GM18867 (cell line): ENCODE measurements around the gene CCL17.
A peak's percentile ranks its signal among the peaks of the same experiment; 100 is the strongest.
"Not testable (repeated sequence)": the region's sequence is repeated elsewhere in the genome, so short reads cannot be mapped to it uniquely, and the experiment has no call there.

ENCODE experiments used
- ATAC-seq: cut with Tn5 transposase; IDR thresholded peaks from one replicate; pipeline ENCODE4 v1.9.1; 2021; ENCODE audit warnings: mild to moderate bottlenecking, moderate library complexity; ENCODE audit not compliant: unreplicated experiment

CCL17 gene

DNA sequence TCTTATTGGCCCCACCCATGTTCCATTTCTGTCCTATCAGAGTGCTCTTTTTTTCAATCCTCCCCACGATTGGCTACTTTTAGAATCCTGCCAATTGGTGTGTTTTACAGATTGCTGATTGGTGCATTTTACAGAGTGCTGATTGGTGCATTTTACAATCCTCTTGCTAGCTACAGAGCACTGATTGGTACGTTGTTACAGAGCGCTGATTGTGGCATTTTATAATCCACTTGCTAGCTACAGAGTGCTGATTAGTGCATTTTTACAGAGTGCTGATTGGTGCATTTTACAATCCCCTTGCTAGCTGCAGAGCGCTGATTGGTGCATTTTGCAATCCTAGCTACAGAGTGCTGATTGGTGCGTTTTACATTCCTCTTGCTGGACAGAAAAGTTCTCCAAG is 9.5 kb upstream of the CCL17 start:
- ATAC-seq = no peak

- no peak for ATAC-seq
Observed at GRCh38 chr16:57396786-57397185, 7.8 kb upstream of the CCL17 start.

GRCh38 chr16:57397493-57397892 is 7.1 kb upstream of the CCL17 start:
- not testable (repeated sequence) for ATAC-seq

- ATAC-seq = no peak
Observed at GRCh38 chr16:57401943-57402640, 2.5 kb upstream of the CCL17 start.

GRCh38 chr16:57405097-57405496 is 530 bp downstream of the CCL17 start:
- no peak for ATAC-seq

- no peak for ATAC-seq
Observed at GRCh38 chr16:57406881-57407280, 2.3 kb downstream of the CCL17 start.

- no peak for ATAC-seq
Observed at GRCh38 chr16:57407521-57408353, 3.2 kb downstream of the CCL17 start.

GRCh38 chr16:57409065-57409464 is 4.5 kb downstream of the CCL17 start:
- ATAC-seq = no peak

DNA sequence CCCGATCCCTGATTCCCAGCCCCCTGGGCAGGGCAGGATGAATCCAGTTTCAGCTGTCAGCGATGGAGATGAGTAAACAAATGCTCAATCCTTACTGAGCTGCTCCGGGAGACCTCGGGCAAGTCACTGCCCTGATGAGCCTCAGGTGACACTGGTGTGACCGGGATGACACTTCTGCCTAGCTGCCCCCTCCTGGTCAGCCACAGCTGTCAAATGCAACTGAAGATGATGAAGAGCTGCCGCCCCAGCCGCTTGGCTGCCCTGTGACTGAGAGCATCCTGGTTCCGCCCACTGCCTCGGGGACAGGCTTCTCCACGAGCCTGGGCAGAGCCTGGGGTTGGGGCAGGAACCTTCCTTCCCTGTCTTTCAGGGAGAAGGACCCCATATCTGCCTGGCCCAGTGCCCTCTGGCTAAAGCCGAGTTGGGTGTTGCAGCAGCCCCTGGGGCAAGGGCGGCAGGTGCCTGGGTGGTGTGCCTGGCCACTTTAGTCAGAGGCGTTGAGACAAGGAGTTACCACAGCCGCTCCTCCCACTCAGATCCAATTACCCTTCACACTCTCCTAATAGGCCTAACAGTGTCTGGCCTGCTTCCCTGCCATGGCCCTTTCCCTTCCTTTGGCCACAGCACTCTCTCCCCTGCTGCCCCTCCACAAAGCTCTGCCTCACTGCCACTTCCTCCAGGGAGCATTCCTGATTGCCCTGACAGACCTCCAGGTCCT is 5.5 kb downstream of the CCL17 start:
- no peak for ATAC-seq

DNA sequence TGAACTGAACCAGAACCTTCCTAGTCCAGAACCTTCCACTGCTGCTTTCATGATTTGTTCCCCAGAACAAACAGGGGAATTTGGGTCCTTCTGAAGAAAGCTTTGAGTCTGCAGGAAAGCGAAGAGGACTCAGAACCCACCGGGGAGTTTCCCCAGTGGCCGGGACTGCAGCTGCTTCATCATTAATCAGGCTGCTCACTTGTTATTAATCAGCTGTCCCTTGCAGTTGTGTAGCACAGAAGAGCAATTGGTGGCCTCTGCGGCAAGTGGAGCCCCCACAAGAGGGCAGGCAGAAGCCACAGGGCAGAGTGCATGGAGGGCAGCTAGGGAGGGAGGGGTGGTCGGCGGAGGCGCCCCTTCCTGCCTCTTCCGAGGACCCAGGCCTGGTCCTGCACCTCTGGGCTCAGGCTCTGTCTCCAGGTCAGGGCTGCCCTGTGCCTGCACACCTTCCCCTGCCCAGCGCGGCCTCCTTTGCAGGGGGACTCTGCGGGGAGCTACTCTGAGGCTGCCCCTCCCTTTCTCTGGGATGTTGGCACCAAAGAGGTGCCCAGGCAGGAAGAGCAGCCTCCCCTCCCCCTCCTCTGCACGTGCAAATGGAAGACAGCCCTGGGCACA is 6.9 kb downstream of the CCL17 start:
- no peak for ATAC-seq

DNA sequence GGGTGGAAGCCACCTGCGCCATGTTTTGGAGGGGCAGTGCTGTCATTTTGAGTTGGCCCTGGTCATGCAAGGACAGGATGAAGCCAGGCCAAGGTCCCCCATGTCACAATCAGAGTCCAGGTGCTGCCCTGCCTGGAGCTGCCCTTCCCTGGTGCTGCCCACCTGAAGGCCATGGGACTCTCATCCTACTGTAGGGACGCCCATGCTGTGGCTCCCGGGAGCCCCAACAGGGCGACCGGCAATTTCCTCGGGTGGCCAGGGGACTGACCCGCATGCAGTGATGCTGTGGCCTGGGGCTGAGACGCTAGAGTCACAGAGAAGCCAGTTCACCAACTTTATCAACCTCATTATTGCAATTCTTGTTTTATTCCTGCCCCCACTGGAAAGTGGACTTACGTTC is 8.0 kb downstream of the CCL17 start:
- no peak for ATAC-seq

GRCh38 chr16:57413301-57413730 is 8.7 kb downstream of the CCL17 start:
- ATAC-seq = peak; percentile 54

DNA sequence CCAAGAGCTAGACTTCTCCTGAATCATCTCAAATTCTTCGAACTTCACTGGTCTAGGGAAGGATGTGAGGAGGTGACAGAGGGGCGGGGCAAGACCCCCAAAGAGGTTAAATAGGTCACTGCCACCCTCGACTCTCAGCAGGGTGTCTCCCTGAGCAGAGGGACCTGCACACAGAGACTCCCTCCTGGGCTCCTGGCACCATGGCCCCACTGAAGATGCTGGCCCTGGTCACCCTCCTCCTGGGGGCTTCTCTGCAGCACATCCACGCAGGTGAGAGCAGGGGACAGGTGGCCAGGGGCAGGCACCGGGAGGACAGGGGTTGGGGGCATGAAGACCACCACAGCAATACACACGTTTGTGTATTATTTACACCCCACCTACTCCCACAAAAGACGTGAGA is 9.2 kb downstream of the CCL17 start:
- peak; percentile 4 for ATAC-seq

DNA sequence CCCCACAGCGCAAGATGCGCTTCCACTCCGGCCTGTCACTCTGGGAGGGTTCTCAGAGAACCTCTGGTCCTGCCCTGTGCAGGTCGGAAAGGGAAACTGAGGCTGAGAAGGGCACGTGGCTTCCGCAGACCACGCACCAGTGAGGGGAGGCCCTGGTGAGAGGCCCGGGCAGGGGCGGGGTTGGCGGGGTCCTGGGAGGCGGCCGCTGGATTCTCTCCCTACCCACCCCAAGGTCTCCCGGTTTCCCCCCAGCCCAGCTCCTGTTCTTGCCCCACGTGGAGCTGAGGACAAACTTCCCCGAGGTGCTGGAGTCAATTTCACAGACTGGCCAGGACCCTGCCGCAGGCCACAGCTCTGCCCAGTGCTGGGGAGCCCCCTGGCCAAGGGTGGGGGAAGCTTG is 11.5 kb downstream of the CCL17 start:
- no peak for ATAC-seq

DNA sequence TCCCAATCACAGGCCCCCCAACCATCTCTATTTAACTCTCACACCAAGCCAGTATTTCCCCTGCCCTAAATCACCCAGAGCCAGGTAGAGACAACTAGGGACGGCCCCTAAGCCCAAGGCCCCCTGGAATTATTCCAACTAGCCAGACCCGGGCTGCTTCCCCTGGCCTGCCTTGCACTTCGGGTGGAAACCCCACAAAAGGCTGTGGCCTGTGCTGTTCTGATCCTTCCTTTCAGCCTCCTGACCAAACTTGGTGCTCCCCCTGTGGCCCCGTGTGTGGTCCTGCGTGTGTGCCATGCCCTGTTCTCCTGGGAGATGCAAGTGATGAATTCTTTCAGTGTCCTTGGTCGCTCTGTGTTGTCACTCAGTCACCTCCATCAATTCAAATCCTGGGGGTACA is 14.9 kb downstream of the CCL17 start:
- ATAC-seq = no peak

- ATAC-seq = no peak
Observed at GRCh38 chr16:57422026-57422944, 17.7 kb downstream of the CCL17 start.

- ATAC-seq = no peak
Observed at GRCh38 chr16:57423152-57423551, 18.6 kb downstream of the CCL17 start.

- no peak for ATAC-seq
Observed at GRCh38 chr16:57424583-57424982, 20.0 kb downstream of the CCL17 start.

- no peak for ATAC-seq
Observed at GRCh38 chr16:57426356-57426755, 21.8 kb downstream of the CCL17 start.

- no peak for ATAC-seq
Observed at GRCh38 chr16:57427307-57427706, 22.7 kb downstream of the CCL17 start.
